Activated T-cell treated with anti-CD3 and anti-CD28 coated beads, Interleukin-2, amount 50 U/mL, for 48 hours (primary cell): Measurements from ENCODE around the gene ELP1.

Experiments used
- DNase-seq, 2 experiments: peaks; one replicate each; pipeline ENCODE4 v3.0.0-alpha.2; 2020

ELP1 gene

DNA sequence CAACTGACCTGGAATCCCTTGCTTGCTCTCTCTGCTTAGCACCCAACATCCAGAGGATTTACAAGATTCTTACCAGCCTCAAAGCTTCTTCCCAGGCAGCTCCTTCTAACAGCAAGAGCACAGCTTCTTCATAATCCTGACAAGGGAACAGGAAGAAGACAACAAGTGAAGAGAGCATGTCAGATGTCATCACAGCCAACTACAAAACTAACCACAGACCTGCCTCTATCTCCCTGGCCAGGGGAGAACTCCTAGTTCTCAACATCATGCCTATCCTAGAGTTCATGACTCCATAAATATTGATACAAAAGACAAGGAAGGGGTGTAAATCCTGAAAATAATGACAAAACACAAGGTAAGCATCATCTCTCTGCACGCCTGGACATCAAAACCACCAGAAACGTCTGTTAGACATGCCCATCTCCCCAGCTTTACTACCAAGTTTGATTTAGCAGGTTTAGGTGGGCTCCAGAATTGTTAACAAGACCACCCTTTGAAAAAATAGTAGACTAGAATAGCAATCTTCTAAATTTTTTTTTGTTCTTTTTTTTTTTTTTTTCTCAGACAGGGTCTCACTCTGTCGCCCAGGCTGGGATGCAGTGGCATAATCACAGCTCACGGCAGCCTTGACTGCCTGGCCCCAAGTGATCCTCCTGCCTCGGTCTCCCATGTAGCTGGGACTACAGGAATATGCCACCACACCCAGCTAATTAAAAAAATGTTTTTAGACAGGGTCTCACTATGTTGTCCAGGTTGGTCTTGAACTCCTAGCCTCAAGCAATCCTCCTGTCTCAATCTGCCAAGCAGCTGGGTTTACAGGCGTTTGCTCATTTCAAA lies 51.7 kb downstream of the ELP1 start:
- no peak for DNase-seq

DNA sequence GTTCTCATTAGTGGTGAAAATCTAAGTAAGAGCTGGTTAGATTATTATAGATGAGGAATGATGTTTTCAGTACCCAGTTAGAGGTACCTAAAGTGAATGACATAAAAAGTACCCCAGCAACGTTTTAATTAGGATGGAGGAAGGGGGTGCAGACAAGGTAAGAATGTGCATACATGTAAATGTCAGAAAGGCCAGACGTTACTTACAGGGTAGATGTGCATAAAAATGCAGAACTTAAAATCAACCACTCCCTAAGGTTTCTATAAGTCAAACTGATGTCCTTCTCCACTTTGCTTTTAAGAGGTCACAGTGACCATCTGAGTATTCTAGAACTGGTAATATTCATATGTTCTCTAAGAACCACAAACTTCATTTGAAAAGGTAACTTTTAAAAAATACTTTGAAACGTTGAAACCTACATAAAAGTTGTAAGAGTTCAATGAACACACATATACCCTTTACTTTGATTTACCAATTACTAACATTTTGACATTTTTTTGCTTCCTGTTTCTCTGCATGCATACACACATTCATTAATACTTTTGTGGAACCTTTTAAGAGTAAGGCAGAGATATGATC lies 53.1 kb downstream of the ELP1 start:
- DNase-seq: no peak

DNA sequence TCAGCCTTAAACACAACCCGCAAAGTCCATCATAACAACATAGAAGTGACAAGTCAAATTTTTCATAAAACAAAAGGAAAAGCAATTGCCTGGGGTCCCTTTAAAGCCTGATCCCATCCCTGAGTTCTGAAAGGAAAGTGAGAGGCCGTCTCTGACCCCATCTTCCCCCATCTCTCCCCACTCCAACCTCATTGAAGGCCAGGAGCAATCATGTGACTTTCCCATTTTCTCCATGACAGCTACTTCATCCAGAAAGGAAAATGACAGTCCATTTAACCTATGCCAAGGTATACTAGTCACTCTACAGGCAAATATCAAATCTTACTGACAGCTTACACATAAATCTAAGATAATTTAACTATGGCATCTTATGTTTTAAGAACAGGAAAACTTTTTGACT lies 56.4 kb downstream of the ELP1 start:
- no peak for DNase-seq

DNA sequence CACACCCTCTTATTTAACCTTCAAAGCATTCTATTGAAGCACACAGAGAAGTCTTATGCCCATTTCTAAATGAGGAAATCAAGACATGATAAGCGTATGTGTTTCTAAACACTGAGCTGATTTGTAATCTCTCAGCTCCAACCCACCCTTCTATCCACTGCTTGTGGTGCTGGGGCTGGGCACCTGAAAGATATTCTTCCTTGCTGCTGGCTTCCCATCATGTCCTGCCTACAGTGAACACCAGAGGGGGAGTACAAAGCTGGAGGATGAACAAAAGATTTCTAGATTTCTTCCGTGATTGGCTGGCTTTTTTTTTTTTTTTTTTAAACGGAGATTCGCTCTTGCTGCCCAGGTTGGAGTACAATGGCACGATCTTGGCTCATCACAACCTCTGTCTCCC lies 57.5 kb downstream of the ELP1 start:
- DNase-seq: no peak

DNA sequence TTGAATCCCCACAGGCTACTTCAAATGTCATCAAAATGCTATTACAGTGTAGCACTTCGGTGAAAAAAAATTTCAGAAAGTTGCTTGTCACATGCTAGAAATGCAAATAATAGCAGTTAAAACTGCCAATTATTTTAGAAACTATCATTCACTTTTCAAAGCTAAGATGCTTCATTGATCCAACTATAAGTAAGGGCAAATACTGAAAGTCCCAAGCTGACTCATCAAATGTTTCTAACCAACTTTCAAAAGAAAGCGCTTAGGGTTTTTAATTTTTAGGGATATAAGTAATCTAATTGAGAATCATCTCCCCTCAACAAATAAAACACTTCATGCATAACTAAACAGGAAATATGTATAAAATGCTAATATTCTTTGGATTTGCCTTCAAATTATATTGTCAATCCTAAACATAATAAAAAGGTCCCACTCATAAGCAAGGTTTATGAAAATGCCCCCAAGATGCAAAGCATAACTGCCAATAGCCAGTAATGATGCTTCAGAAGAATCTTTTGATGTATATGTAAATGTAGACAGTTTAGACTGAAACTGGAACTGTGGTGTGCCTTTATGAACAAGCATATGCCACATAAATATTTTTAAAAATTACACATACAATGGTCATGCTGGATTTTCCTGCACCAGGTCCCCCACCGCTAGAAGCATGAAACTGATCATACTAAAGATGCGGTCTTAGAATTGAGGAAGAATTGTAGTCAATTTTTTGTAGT lies 59.7 kb downstream of the ELP1 start:
- DNase-seq: no peak

DNA sequence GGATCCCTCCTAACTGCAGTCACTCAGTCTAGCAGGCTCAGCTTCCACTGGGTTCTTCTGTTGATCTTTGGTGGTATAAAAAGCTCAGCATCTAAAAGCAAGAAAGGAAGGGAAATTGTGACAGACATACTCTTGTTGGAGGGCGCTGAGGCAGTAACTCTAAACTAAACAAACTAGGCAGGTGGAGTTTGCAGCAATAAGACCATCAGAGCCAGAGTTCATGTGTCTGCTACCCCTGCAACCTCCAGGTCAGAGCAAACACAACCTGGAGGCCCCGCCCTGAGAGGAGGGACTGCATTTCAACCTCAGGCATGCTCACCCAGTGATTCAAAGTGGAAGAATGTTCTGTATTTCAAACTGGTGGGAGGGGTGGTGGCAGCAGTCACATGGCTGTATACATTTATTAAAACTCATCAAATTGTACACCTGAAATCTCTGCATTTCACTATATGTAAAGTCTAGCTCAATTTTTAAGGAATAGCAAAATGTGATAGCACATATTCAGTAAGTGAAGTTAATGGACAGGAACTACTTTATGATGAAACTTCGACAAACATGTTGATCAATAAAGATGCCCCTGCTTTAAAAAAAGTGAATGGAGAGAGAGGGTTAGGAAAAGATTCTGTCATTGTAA lies 64.7 kb downstream of the ELP1 start:
- no peak for DNase-seq

DNA sequence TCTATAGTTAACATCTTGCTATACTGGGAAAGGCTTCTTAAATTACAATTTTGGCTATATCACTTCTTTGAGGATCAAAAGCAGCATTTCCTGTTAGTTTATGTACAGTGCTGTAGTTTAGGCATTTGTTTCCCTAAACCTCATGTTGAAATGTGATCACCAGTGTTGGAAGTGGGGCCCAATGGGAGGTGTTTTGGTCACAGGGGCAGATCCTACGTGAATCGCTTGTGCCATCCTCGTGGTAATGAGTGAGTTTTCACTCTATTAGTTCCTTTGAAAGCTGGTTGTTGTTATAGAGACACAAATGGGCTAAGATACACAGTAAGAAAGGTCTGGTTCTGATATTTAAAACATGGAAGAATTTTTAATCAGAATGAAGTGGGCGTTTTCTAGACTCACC lies 66.1 kb downstream of the ELP1 start:
- no peak for DNase-seq

DNA sequence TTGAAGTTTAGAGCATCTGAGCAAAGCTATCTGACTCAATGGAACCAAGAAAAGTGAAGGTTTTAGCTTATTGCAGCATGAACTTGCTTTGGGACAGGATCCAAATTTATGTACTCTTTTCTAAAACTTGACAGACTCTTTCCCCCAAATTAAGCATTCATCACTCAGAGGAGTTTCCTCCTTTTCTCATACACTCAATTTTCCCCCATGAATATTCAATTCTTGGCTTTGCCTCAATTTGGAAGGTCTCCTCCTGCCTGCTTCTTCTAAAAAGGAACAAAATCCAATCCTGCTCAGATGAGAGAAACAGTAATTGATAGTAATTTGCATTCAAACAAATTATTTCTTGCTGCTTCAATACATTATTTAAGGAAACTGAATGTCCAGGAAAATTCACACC lies 66.8 kb downstream of the ELP1 start:
- no peak for DNase-seq

DNA sequence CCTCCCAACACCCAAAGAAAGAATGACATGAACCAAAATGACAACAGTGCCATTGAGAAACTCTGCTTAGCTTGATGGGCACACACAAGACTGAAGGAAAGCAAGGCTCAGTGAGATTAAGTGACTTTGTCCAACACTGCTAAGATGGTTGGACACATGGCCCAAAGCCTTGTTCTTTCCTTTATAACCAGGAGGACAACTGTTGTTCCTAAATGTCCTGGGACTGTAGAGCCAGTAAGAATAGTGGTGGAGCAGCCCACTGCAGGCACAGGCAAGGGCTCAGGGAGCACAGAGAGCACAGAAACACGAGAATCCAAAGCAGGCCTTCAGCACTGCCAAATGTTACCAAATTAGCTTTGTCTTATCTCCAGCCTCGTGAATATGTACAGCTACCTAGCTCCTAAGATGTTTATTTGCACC lies 67.9 kb downstream of the ELP1 start:
- no peak for DNase-seq

DNA sequence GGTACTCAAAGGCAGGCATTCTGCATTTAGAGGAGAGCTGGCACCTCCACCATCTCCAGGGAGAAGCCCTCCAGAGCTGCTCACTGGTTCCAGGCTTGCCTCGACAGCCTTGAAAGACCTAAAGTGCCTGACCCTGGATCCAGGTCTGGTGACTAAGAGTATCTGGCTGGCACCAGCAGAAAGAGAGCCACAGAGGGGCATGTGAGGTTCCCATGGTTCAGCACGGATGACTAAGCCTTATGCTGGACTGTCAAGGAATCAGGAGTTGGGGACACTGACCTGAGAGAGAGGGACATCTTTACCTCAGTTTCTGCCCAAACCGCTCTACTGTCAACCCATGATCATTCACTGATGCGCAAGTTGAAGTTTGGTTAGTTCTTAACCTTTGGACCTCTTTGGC lies 68.9 kb downstream of the ELP1 start:
- DNase-seq: no peak

DNA sequence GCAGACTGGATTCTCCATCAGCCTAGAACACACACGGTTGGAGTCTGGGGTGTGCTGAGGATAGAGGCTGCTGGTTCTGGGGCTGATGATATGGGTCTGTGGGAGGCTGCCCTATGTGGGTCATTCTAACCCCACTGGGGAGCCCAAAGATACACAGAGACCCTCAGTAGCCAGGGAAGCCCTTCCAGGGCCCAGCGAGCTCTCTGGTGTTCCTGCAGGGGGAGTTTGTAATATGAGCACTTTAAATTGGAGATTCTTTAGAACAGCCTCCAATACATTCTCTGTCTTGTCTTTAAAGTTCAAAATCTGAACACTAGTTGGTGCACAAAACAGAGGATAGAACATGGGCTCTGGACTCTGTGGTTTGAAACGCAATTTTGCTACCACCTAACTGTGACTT lies 69.5 kb downstream of the ELP1 start:
- DNase-seq: no peak

DNA sequence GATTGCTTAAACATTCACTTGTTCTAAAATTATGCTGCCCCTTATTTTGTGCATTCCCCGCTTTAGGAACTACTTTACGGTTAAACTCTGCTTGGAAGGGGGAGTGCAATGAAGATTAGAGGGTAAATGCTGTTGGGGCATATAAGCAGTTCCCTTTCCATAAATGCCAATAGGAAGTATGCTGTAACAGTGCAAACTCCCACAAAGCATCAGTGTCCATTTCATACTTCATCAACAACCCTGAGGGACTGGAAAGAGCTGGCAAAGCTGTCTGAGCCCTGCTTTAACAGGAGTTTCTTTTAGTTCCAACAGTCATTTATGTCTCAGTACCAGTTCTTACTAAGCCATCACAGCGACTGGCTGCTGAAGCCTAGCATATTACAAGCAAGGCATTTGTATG lies 70.0 kb downstream of the ELP1 start:
- DNase-seq: no peak

DNA sequence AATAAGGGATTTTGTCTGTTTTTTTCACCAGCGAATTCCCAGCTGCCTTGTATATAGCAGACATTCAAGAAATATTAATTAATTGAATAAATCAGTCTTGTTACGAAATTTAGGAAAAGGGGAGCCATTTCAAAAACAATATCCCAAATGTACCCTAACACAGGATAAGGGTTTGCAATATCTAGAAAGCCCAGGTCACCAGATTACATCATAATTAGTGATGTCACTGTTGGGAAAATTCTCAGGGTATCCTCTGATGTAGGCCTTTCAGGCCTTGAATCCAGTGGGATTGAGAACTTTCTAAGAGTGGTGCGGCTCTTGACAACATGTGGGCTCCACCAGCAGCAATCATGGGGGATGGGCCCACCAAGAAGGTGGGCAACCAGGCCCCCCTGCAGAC lies 71.9 kb downstream of the ELP1 start, which contains the start of gene ACTL7A:
ACTL7A (plus strand) TSS at position 270 of the 400 bp plus-strand sequence; CDS start at position 327, 57 bp downstream.
- no peak for DNase-seq

DNA sequence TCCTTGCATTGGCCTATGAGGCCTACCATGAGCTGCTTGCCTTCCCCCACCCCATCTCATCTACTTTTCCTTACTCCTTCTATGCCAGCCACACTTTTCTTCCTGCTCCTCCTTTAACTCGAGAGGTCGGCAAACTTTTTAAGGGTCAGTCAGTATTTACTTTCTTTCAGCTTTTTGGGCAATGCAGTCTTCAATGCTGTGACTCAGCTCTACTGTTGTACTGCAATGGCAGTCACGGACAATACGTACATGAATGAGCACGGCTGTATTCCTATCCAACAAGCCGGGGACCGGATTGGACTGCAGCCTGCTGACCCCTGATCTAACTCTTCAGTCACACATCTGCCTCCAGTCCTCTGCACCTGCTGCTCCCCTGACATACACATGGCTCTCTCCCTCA lies 72.5 kb downstream of the ELP1 start:
- DNase-seq: no peak

DNA sequence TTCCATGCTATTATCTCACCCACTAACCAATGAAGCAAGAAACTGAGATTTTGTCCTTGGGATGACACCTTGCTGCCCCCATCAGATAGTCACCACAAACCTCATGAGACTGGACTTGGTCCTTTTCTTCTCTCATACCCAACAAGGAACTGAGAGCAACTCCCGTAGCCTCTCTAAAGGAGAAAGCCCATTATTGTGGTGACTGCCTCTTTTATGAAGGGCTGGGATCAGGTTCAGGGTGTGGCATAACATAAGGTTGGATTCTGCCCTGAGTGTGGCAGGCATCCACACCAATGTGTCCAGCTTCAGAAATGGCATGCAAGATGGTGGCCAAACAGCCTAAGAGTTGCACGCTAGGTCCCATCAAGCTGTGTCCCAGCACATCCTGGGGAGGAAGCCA lies 73.2 kb downstream of the ELP1 start:
- no peak for DNase-seq

DNA sequence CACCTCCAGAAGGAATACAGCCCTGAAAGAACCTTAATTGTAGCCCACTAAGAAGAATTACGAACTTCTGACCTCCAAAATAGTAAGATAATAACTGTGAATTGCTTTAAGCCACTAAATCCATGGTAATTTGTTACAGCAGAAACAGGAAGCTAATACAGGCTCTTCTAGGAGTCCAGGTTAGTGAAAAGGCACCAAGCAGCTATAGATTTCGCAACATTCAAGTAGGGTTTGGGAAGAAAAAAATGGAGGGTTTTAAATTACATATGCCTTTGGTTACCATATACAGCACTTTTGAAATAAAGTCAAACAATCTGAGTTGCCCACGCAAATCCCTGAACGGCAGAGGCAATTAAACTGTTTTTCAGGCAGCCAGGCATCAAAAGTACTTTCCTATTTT lies 73.6 kb downstream of the ELP1 start:
- DNase-seq: no peak

DNA sequence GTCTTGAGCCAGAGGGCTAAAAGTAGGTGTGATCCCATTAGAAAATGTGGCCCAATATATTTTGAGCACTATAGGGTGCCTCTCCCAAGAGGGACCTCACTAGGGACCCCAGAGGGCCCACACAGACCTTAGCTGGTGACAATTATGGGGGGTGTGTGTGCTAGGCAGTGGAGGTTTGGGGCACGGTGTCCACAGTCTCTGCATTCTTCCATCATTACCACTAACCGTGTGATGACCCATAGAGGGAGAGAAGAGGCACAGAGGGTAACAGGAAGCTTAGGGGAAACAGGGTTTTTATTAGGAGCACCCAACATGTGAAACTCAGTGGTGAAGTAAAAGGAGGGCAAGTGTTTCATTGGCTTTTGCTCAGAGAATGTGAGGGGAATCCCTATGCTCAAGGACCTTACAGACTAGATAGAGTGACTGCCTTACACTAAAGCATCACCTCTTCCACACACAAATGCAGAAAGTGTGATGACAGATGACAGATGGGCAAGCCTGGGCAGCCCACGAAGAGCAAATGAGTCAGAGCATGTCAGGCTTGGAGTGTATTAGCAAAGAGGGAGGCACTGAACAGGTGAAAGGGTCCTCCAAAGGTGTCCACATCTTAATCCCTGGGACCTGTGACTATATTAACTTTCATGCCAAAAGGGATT lies 74.3 kb downstream of the ELP1 start:
- DNase-seq: no peak

DNA sequence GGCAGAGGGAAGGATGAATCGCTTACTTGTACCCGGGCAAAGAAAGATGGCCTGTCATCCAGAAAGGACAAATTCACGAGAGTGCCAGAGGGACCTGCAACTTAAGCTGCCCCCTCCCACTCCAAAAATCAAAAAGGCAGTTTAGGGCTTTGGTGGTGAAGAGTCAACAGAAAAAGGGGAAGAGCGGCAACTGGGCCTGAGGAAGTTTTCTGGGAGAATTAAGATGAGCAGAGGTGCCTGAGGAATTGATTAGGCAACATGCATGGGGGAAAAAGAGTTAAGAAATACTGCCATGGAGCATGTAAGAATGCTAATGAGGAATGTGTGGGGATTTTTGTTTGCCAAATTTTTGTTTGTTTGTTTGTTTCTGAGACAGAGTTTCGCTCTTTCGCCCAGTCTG lies 76.4 kb downstream of the ELP1 start:
- no peak for DNase-seq

DNA sequence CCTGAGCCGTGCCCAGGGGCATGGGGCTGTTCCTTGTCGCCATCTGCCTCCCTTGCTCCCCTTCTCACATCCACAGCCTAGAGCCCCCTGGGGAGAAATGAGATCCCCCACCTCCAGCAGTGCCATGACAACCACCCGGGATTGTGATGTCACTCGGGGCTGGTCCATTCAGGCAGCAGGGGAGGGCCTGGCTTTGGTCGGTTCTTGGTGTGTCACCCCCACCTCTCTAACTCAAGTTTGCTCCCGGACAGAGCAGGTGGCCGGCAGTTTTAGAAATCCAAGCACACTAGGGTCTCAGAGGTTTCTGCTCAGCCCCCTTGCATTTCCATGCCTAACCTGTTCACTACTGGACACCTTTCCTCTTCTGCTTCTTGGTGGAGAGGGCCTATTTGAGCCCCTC lies 78.0 kb downstream of the ELP1 start, which contains the start of gene ACTL7B:
ACTL7B (minus strand) TSS at position 99 of the 400 bp plus-strand sequence; CDS start at position 43, 56 bp downstream.
- no peak for DNase-seq

DNA sequence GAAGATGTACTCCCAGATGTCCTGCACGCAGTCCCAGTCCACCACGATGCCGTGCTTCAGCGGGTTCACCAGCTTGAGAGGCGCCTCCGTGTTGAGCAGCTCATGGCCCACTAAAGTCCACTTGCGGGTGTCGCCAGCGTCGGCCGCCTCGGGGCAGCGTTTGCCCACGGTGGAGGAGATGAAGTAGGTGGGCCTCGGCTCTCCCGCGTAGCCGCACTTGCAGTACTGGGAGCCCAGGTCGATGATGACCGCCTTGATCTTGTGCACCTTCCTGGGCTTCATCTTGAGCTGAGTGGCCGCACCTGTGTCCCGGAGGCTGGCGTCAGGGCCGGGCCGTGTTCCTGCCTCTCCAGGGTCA lies 78.4 kb downstream of the ELP1 start:
- DNase-seq: no peak

DNA sequence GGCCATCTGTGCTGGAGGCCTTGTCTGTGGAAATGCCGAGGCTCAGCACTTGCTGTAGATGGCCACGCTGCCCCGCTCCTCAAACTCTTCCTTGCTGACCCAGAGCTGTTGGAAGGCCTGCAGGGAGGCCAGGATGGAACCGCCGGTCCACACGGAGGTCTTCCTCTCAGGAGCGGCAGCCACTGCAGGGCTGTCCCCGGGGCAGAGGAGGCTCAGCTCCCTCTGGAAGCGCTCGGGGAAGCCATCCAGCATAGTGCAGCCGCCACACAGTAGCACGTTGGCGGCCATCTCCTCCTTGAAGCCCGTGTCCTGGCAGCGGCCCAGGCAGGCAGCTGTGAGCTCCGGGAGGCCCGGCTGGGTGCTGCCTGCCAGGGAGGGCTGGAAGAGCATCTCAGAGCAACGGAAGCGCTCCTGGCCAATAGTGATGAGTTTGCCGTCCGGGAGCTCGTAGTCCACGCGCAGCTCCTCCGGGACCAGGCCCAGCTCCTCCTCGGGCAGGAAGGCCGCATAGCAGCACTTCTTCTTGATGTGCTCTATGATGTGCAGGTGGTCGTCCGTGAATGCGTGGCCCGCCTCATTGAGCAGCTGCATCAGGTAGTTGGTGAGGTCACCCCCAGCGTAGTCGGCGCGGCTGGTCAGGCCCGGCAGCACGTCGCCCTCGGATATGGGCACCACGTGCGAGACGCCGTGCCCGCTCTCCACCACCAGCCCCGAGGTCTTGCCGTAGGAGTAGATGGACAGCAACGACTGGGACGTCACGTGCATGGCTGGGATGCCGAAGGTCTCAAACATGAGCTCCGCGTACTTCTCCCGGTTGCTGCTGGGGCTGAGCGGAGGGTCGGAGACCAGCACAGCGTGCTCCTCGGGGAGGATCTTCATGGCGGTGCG lies 79.0 kb downstream of the ELP1 start:
- DNase-seq: no peak

DNA sequence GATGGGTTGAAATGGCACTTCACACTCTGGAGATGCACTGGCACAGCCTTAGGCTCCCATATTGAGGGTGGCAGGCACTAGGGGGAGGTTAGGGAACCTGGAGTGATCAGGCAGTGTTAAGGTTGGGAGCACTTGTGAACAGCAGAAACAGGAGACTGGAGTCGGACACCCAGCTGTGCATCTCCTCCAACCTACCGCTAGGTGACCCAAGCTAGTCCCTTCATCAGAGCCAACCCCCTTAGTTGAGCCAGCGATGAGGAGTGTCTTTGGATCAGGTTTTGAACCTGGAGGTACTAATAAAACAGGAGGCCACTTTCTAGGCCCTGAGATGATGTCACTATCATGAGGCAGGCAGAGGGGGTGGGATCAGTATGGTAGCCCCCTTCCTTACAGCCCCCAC lies 79.8 kb downstream of the ELP1 start:
- no peak for DNase-seq
